ENCODE data around the gene RABGAP1L. TPM values are rescaled to one million over a fixed set of nuclear protein-coding genes. Genes with fewer than 3 reads are reported as not detected.

RABGAP1L gene
- total RNA-seq, 1 donor from 2014 or later = 46.0 TPM

- Histone ChIP-seq H3K79me2 (ENCODE audit: low read depth) (no peaks in the 10 kb centered on the region), H3K27ac (no peak overlapping the region), H3K4me3 (no peak overlapping the region), H3K4me2 (no peak overlapping the region), H2AFZ (replicated peaks) (no peak overlapping the region), H3K9ac (no peak overlapping the region), H3F3A (ENCODE audit: low read depth) (no peaks in the 10 kb centered on the region), H3K9me3 (ENCODE audit: low read depth) (no peaks in the 10 kb centered on the region), H4K20me1 (ENCODE audit: low read depth) (no peaks in the 10 kb centered on the region), H3K4me1 (no peaks in the 10 kb centered on the region), H3K36me3 (no peaks in the 10 kb centered on the region), H3K27me3 (no peaks in the 10 kb centered on the region)
- Mint-ChIP-seq H3K9me3 (no peaks in the 10 kb centered on the region), H3K27me3 (ENCODE audit: insufficient read depth, low read depth) (no peaks in the 10 kb centered on the region), H3K4me3 (no peak overlapping the region), H3K36me3 (no peaks in the 10 kb centered on the region), H3K27ac (no peak overlapping the region), H3K4me1 (peaks cover 3% of the 10 kb centered on the region)
- TF ChIP-seq CTCF (IDR thresholded peaks at IDR 0.05) (no peak), EZH2phosphoT487 (IDR thresholded peaks at IDR 0.05) (no peak), EZH2 (IDR thresholded peaks at IDR 0.05) (no peak)
- no peak for DNase-seq (ENCODE audit: low spot score)
Measured at GRCh38 chr1:174766727-174767126, 607.4 kb downstream of the RABGAP1L start.

GRCh38 chr1:174768516-174768915 is 609.2 kb downstream of the RABGAP1L start:
- Mint-ChIP-seq H3K4me3 (no peak overlapping the region), H3K4me1 (peaks cover 3% of the 10 kb centered on the region), H3K36me3 (no peaks in the 10 kb centered on the region), H3K9me3 (no peaks in the 10 kb centered on the region), H3K27ac (no peak overlapping the region), H3K27me3 (ENCODE audit: insufficient read depth, low read depth) (no peaks in the 10 kb centered on the region)
- Histone ChIP-seq H2AFZ (replicated peaks) (no peak overlapping the region), H4K20me1 (ENCODE audit: low read depth) (no peaks in the 10 kb centered on the region), H3K4me3 (no peak overlapping the region), H3K9ac (no peak overlapping the region), H3K79me2 (ENCODE audit: low read depth) (no peaks in the 10 kb centered on the region), H3K4me2 (no peak overlapping the region), H3K4me1 (no peaks in the 10 kb centered on the region), H3K36me3 (no peaks in the 10 kb centered on the region), H3K27me3 (no peaks in the 10 kb centered on the region), H3F3A (ENCODE audit: low read depth) (no peaks in the 10 kb centered on the region), H3K27ac (no peak overlapping the region), H3K9me3 (ENCODE audit: low read depth) (no peaks in the 10 kb centered on the region)
- no peak for TF ChIP-seq EZH2phosphoT487 (IDR thresholded peaks at IDR 0.05)
- no peak for TF ChIP-seq CTCF (IDR thresholded peaks at IDR 0.05)
- TF ChIP-seq EZH2 (IDR thresholded peaks at IDR 0.05) = no peak
- DNase-seq (ENCODE audit: low spot score) = no peak

- H3K9me3 Mint-ChIP-seq = no peaks in the 10 kb centered on the region
- Histone ChIP-seq H3K36me3 (no peaks in the 10 kb centered on the region), H4K20me1 (ENCODE audit: low read depth) (no peaks in the 10 kb centered on the region), H3K9ac (no peak overlapping the region), H3K4me3 (no peak overlapping the region), H3K79me2 (ENCODE audit: low read depth) (no peaks in the 10 kb centered on the region), H3K27me3 (no peaks in the 10 kb centered on the region), H3F3A (ENCODE audit: low read depth) (no peaks in the 10 kb centered on the region), H2AFZ (replicated peaks) (no peak overlapping the region), H3K4me1 (no peaks in the 10 kb centered on the region), H3K4me2 (no peak overlapping the region), H3K27ac (no peak overlapping the region), H3K9me3 (ENCODE audit: low read depth) (no peaks in the 10 kb centered on the region)
- H3K4me3 Mint-ChIP-seq = no peak overlapping the region
- H3K36me3 Mint-ChIP-seq = no peaks in the 10 kb centered on the region
- no peak for DNase-seq (ENCODE audit: low spot score)
- TF ChIP-seq EZH2 (IDR thresholded peaks at IDR 0.05) (no peak), EZH2phosphoT487 (IDR thresholded peaks at IDR 0.05) (no peak), CTCF (IDR thresholded peaks at IDR 0.05) (no peak)
- H3K27ac Mint-ChIP-seq = no peak overlapping the region
- no peaks in the 10 kb centered on the region for H3K27me3 Mint-ChIP-seq (ENCODE audit: insufficient read depth, low read depth)
- H3K4me1 Mint-ChIP-seq = peaks cover 3% of the 10 kb centered on the region
Measured at GRCh38 chr1:174768949-174769348, 609.6 kb downstream of the RABGAP1L start.
